HT-29 (cell line): ENCODE measurements around the gene MAP3K21. TPM values are rescaled to one million over a fixed set of nuclear protein-coding genes. Genes with fewer than 3 reads are reported as not detected.

Experiments
- DNase-seq: peaks from one replicate; pipeline ENCODE4 v3.0.0-alpha.2; 2015; ENCODE audit warnings: low spot score
- total RNA-seq: library from RNA; depleted of rRNA; stranded (reverse); fragments of >200 nt; shearing (Covaris generic); gene quantifications from 2 replicates; pipeline ENCODE4 v1.2.3, GENCODE V29; 2014

Gene MAP3K21
- total RNA-seq, 1 experiment from 2014 or later = 10.1 TPM

- peak; percentile 59 for DNase-seq
These were observed 31.9 kb downstream of the MAP3K21 start for GRCh38 chr1:233359431-233359830.

DNA sequence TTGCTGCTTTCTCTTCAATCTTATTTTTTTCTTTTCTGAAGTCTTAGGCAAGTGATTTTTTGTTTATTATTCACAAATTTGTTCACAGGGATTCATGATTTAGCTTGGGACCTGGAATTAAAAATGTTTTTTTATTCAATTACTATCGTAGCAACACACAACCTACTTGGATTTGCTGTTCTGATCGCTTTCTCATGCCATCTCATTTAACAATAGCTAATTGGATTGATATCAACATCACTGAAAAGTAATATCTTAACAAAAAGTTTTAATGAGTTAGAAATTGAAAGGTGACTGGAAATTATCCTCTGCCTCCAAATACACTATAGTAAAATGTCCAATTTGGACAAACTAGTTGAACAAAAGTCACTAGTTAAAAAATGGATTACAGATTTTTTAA lies 32.4 kb downstream of the MAP3K21 start:
- no peak for DNase-seq

GRCh38 chr1:233360525-233361102 lies 33.1 kb downstream of the MAP3K21 start:
- no peak for DNase-seq

DNA sequence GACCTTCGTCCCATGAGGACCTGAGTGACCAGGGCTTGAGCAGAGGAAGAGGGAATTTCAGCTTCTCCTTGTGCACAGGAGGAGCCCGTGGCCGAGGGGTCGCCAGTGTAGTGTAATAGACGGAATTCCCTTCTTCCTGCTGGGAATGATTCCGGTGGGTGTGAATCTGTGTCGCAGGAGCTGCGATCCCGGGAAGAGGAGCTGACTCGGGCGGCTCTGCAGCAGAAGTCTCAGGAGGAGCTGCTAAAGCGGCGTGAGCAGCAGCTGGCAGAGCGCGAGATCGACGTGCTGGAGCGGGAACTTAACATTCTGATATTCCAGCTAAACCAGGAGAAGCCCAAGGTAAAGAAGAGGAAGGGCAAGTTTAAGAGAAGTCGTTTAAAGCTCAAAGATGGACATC lies 34.4 kb downstream of the MAP3K21 start:
- no peak for DNase-seq

DNA sequence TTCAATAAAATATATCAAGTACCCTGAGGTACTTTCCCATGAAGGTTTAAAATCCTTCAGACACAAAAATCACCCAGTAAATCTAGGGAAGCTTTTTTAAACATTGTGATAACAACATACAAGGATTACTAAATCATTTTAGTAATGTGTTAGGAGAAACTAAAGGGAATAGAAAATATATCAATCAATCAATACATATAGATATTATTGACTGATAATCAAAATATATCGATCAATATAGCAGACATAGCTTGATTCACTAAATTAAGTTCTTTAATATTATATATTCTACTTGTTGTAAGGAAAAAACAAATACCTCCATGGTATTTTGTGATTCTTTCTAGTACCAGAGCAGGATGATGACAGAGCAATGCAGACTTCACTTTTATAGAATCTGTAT lies 35.2 kb downstream of the MAP3K21 start:
- no peak for DNase-seq

GRCh38 chr1:233364026-233364425 lies 36.5 kb downstream of the MAP3K21 start:
- no peak for DNase-seq

DNA sequence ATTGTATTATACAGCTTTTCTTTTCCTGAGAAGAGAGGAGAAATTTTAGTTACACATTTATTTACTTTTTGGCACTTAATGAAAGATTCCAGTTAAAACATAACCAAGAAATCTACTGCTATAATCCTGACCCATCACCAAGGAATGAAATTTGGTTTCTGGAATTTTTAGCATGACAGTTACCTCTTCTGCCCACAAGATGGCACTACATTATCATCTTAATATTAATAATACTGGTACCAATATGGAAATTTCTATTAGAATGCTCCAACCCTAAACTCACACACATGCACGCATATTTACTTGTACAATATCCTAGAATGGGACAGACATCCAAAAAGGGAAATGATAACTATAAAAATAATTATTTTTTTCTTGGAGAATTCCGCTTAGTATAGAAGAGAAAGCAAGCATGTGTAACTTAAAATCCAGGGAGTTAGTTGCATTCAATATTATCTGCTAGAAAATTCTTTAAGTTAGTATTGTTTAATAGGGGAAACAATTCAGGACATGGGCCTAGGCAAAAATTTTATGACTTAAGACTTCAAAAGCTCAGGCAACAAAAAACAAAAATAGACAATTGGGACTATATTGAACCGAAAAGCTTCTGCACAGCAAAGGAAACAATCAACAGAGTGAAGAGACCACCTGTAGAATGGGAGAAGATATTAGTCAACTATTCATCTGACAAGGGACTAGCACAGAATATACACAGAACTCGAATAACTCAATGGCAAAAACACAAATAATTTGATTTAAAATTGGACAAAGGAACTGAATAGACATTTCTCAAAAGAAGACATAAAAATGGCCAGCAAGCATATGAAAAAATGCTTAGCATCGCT lies 37.4 kb downstream of the MAP3K21 start:
- peak; percentile 41 for DNase-seq

DNA sequence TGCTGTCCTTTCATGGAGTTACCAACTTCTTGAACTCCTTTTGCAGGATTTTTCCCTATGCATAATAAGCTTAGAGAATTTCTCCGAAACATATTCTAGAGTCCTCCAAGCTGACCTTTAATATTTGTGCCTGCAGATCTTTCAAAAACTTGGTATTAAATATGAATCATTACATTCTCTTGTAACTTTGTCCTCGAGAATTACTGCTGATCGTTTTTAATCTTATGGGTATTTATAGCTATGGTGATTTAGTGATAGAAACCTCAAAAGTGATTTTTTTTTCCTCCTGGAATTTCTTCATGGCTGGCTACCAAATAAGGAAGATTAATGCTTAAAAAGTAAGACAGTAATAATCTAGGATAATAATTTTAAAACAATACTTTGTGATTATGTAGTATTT lies 39.1 kb downstream of the MAP3K21 start:
- no peak for DNase-seq

- DNase-seq = no peak
These were observed 39.7 kb downstream of the MAP3K21 start for GRCh38 chr1:233367057-233367803.

DNA sequence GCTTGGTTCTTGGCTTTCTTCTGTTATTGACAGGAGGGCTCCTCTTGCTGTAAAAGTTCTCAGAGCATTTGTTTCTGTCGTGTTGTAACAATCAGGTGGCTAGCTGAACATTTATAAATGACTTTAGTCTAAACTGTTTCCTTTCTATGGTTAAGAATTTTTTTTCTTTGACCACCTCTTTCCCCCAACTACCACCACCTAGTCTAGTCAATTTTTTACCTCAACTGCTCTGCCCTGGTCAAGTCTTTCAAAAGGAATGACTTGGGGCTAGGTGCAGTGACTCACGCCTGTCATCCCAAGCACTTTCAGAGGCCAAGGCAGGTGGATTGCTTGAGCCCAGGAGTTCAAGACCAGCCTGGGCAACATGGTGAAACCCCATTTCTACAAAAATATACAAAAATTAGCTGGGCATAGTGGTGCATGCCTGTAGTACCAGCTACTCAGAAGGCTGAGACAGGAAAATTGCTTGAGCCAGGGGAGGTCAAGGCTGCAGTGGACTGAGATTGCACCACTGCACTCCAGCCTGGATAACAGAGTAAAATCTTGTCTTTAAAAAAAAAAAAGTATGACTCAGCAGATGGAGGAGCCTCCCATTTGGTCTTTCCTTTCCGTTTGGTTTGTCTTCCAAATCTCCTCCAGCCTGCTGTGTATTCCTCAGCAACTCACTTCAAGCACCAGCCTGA lies 40.7 kb downstream of the MAP3K21 start:
- no peak for DNase-seq

GRCh38 chr1:233368789-233369130 lies 41.2 kb downstream of the MAP3K21 start:
- DNase-seq = no peak

GRCh38 chr1:233372218-233373120 lies 44.9 kb downstream of the MAP3K21 start:
- no peak for DNase-seq

DNA sequence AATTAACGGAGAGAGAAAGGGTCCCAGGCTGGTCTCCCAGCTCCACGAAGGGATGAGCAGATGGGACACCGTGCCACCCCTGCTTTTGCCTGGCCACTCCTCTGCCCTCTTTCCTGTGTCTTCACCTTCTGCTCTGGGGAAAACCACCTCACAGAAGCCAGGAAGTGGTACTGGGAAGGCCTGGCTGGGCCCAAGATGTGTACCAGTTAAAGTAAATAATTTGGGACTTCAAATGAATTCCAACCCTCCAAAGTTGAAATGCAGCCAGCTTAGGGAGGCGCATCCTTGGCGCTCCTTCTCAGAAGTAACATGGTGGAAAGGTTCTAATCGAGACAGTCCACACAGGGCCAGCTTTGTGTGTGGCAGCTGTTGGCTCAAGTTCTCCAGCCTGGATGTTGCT lies 45.7 kb downstream of the MAP3K21 start:
- no peak for DNase-seq

DNA sequence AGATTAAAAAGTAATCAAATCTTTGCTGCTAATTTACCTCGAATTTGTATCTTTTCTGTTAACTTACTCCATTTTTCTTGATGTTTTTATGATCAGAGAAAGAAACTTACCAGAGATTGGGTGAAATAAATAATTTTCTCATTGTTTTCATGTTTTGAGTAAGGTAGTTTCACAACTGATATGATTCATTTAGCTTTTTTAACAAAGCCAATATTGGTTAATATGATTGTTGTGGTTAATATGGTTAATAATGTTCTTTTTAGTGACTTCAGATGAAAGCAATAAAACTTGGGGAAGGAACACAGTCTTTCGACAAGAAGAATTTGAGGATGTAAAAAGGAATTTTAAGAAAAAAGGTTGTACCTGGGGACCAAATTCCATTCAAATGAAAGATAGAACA lies 48.1 kb downstream of the MAP3K21 start:
- DNase-seq = no peak

DNA sequence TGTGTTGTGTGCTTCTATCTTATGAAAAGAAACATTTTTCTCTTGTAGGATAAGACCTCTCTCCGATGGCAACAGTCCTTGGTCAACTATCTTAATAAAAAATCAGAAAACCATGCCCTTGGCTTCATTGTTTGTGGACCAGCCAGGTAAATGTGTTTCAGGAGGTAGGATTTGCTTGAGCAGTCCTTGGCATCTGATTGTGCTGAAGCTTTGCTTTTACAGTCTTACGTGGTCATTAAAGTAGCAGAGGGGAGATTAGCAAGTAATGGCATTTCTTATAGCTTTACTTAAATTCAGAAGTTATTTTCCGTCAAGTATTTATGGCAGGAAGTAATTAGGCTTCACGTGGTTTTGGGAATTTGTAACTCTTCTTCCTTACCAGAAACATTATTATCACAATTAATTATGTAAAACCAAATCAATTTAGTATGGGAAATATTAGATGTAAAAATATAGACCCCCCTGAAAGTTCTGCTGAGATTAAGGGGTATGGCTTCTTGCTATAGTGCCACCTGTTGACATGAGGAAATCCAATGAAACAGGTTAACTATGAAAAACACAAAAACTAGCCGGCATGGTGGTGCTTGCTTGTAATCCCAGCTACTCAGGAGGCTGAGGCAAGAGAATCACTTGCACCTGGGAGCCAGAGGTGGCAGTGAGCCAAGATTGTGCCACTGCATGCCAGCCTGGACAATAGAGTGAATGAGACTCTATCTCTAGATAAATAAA lies 49.0 kb downstream of the MAP3K21 start:
- no peak for DNase-seq

- no peak for DNase-seq
These were observed 52.4 kb downstream of the MAP3K21 start for GRCh38 chr1:233379869-233380438.

DNA sequence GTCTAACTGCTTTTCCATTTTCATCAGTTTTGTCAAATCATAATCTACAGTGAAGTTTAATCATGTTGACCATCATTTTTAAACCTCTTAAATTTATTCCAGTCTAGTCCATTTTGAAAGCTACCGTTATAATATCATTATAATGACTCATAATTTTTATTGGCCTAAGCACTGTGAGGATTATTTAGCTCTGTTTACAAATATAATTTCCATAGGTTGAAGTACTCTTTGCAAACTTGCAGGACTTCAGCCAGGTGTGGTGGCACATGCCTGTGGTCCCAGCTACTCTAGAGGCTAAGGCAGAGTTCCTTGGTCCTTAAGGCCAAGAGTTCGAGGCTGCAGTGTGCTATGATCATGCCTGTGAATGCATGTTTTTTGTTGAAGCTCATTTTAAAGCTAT lies 54.3 kb downstream of the MAP3K21 start:
- DNase-seq = no peak

- no peak for DNase-seq
These were observed 56.5 kb downstream of the MAP3K21 start for GRCh38 chr1:233383984-233384383.

GRCh38 chr1:233386336-233386735 lies 58.8 kb downstream of the MAP3K21 start:
- no peak for DNase-seq

GRCh38 chr1:233387585-233387984 lies 60.1 kb downstream of the MAP3K21 start:
- no peak for DNase-seq
